Measurements from ENCODE around the gene BTN1A1.

BTN1A1 gene

DNA sequence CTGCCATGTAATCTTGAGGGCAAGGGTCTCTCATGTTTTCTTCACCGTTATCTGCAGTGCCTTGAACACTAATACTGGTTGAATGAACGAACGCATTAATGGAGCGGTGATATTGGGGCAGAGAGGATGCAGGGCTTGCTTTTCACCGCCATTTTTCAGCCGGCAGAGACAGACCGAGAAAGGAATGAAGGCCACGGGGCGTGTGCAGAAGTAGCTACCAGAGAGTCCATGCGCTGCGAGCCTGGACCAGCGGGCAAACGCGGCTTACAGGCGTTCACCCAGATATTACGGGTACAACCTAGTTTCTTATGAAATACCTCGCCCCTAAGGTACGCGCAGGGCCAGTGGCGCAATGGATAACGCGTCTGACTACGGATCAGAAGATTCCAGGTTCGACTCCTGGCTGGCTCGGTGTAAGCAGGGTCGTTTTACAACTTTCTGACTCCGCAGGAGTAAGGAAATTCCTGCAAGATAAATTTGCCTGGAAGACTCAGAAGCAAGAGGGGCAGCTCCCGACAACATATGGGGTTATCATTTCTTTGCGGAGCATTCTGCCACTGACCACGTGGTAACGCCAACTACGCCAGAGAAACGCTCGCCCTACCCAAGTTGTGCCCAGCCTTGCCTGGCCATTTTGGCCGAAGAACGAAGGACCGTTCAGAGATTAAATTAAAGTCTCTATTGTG, 37.2 kb downstream of the BTN1A1 start:
- ChIA-PET POLR2A (ENCODE audit: low non-redundant PET) (no interaction called here), CTCF (interaction anchor here (0.5 to 0.8 kb wide), 3 partner anchors 16 to 479 kb away, joined by 3 to 7 read pairs (median 4); no protein-coding TSS in a partner anchor)
- H3K27ac ChIP-seq: peak overlapping the region; percentile 96
- TF ChIP-seq, protein P1, sequence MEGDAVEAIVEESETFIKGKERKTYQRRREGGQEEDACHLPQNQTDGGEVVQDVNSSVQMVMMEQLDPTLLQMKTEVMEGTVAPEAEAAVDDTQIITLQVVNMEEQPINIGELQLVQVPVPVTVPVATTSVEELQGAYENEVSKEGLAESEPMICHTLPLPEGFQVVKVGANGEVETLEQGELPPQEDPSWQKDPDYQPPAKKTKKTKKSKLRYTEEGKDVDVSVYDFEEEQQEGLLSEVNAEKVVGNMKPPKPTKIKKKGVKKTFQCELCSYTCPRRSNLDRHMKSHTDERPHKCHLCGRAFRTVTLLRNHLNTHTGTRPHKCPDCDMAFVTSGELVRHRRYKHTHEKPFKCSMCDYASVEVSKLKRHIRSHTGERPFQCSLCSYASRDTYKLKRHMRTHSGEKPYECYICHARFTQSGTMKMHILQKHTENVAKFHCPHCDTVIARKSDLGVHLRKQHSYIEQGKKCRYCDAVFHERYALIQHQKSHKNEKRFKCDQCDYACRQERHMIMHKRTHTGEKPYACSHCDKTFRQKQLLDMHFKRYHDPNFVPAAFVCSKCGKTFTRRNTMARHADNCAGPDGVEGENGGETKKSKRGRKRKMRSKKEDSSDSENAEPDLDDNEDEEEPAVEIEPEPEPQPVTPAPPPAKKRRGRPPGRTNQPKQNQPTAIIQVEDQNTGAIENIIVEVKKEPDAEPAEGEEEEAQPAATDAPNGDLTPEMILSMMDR (conservative IDR thresholded peaks at IDR 0.05; ENCODE audit: low read depth): no peak
- peak; percentile 82 for DNase-seq (ENCODE audit: low spot score)

DNA sequence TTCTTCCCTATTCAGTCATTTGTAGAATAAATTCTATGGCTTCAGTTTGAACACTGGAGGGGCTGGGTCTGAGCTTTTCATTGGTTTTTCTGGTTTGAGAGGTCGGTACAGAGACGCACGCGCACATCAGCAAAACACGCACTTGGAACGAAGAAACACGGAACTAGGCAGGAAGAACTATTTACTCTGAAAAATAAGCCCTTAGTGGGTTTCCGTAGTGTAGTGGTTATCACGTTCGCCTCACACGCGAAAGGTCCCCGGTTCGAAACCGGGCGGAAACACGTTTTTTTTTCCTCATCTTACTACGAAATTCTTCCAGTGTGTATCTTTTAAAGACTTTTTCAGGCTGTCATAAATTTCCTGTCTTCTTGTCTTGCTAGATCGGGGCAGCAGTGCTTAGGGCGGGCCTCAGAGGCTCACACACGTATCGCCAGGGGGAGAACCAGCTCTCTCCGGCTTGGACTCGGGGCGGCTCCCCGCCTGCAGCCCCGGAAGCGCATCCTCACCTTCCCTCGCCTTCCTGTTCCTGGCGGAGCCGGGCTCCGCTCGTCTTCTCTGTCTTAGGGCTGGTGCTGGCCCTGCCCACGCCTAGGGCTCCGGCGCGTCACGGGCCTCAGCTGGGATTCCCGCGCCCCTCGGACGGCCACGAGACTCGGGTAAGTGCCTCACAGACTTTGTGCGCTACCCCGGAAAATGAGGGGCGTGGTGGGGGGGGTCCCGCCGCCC, 37.9 kb downstream of the BTN1A1 start, which contains the start of gene HMGN4:
TSS of gene HMGN4 (plus strand) at position 521 of the 726 bp plus-strand sequence. CDS start 6,841 bp downstream, outside the sequence.
- peak; percentile 88 for DNase-seq (ENCODE audit: low spot score)
- ChIA-PET CTCF (interaction anchor here (0.5 to 1.0 kb wide), 4 partner anchors 27 to 478 kb away, joined by 3 to 4 read pairs (median 4); no protein-coding TSS in a partner anchor), POLR2A (ENCODE audit: low non-redundant PET) (no interaction called here)
- peak within 1 kb of the TSS; percentile 96 for H3K27ac ChIP-seq
- TF ChIP-seq, protein P1 (conservative IDR thresholded peaks at IDR 0.05; ENCODE audit: low read depth): no peak

DNA sequence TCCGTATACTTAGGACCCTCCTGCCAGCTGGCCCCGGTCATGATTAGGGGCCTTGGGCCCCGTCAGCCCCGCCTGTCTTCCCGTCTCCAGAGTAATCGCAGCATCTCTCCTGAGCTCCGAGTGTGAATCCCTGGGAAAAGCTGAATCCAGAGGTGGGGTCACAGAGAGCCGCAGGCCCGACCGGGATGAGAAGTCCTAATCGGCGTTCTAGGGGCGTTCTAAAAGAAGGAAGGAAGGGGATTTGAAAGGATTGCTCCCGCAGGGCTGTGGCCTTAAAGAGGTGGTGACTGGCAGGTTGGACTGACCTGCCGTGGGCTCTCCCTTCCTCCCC, 38.4 kb downstream of the BTN1A1 start:
- H3K27ac ChIP-seq: peak overlapping the region; percentile 96
- TF ChIP-seq, protein P1 (conservative IDR thresholded peaks at IDR 0.05; ENCODE audit: low read depth): no peak
- ChIA-PET CTCF (interaction anchor here (0.8 to 1.0 kb wide), 2 partner anchors 27 to 197 kb away, joined by 4 read pairs; no protein-coding TSS in a partner anchor), POLR2A (ENCODE audit: low non-redundant PET) (no interaction called here)
- peak; percentile 41 for DNase-seq (ENCODE audit: low spot score)

DNA sequence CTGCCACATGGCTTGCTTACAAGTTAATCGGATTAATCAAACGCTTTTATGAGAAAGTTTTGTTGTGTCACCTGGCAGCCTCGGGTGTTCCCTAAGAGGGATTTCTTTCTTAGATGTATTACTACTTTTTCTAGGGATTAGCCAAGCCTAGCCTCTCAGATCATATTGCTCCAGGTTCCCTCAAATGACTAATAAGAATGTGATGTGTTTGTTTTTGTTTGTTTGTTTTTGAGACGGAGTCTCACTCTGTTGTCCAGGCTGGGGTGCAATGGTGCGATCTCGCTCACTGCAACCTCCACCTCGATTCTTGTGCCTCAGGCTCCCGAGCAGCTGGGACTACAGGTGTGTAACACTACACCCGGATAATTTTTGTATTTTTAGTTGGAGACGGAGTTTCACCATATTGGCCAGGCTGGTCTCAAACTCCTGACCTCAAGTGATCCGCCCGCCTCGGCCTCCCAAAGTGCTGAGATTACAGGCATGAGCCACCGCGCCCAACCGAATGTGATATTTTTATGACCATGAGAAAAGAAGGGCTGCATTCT, 39.0 kb downstream of the BTN1A1 start:
- ChIA-PET CTCF (interaction anchor here (0.8 kb wide), 1 partner anchor 198 kb away, joined by 4 read pairs; no protein-coding TSS in a partner anchor), POLR2A (ENCODE audit: low non-redundant PET) (no interaction called here)
- peak; percentile 12 for DNase-seq (ENCODE audit: low spot score)
- TF ChIP-seq, protein P1 (conservative IDR thresholded peaks at IDR 0.05; ENCODE audit: low read depth): no peak
- peak overlapping the region; percentile 96 for H3K27ac ChIP-seq

DNA sequence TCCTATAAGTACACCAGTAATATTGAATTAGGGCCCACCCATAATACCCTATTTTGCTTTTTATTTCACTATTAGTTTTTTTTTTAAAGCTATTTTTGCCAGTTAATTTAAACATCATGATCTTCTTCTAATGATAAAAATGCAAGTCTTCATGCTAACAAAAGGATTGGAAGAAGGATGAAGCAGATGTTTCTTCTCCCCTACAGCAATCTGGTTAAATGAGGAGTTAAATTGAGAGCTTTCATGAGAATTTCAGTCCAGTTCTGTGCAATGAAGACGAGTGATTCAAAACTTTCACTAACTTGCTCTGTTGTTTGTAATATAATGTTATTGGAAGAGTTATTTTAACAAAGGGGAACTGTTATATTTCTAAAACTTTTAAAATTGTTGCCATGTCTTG, 41.5 kb downstream of the BTN1A1 start:
- no peak overlapping the region for H3K27ac ChIP-seq
- ChIA-PET POLR2A (ENCODE audit: low non-redundant PET) (no interaction called here), CTCF (interaction anchor here (1.0 kb wide), 1 partner anchor 200 kb away, joined by 3 read pairs; no protein-coding TSS in a partner anchor)
- TF ChIP-seq, protein P1 (conservative IDR thresholded peaks at IDR 0.05; ENCODE audit: low read depth): no peak
- no peak for DNase-seq (ENCODE audit: low spot score)

DNA sequence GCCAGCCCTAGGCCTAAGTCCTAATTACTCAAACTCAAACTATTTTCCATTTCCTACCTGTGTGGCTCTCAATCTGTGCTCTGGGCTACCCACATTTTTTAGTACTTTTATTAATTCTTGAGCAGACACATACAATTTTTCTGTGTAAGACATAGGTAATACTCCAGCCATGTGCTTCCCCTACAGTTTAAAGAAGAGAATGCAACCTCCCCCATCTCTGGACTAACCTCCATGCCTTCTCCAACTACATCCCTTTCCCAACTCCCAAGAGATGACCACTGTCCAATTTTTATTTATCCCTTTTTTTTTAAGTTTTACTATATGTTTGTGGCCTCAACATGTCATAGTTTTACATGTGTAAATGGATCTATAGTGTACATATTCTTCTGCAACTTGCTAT, 43.9 kb downstream of the BTN1A1 start:
- no peak overlapping the region for H3K27ac ChIP-seq
- CTCF ChIA-PET: interaction anchor here (0.5 to 0.7 kb wide), 2 partner anchors 25 to 59 kb away, joined by 3 to 7 read pairs; no protein-coding TSS in a partner anchor
- peak; percentile 19 for DNase-seq (ENCODE audit: low spot score)

More for the DNA sequence above, 43.9 kb downstream of the BTN1A1 start:
- TF ChIP-seq, protein P1 (conservative IDR thresholded peaks at IDR 0.05; ENCODE audit: low read depth): peak; percentile 42
- POLR2A ChIA-PET (ENCODE audit: low non-redundant PET): no interaction called here
